ENCODE results near the gene OR6K3. TPM values are rescaled to one million over a fixed set of nuclear protein-coding genes. Genes with fewer than 3 reads are reported as not detected.

OR6K3 gene, protein sequence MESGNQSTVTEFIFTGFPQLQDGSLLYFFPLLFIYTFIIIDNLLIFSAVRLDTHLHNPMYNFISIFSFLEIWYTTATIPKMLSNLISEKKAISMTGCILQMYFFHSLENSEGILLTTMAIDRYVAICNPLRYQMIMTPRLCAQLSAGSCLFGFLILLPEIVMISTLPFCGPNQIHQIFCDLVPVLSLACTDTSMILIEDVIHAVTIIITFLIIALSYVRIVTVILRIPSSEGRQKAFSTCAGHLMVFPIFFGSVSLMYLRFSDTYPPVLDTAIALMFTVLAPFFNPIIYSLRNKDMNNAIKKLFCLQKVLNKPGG
- polyA plus RNA-seq = not detected

GRCh38 chr1:158720620-158721019, at the start of gene OR6K3:
OR6K3 (minus strand) TSS chr1:158720720; CDS start chr1:158718115, 2,605 bp downstream.
- Histone ChIP-seq H3K27ac (ENCODE audit: low read depth in 2 of 2, low read length in 1 of 2) (no peak within 1 kb of the TSS), H3K27me3 (ENCODE audit: control insufficient read depth in 1 of 2, insufficient read depth in 2 of 2, low read length in 2 of 2) (no peaks in the 10 kb centered on the region), H3K4me1 (ENCODE audit: control insufficient read depth in 2 of 2, insufficient read depth in 2 of 2, low read length in 1 of 2) (no peaks in the 10 kb centered on the region), H3K36me3 (ENCODE audit: control insufficient read depth in 2 of 2, insufficient read depth in 2 of 2, low read length in 1 of 2) (no peaks in the 10 kb centered on the region), H3K9me3 (ENCODE audit: control insufficient read depth in 2 of 2, insufficient read depth in 1 of 2, low read depth in 1 of 2, low read length in 1 of 2) (no peaks in the 10 kb centered on the region), H3K4me3 (ENCODE audit: low read depth in 1 of 2, low read length in 2 of 2) (no peak within 1 kb of the TSS)
- WGBS, 2 donors = 70 to 75% methylated on average over 2 of the region's 2 CpGs

GRCh38 chr1:158754420-158754819, 33.9 kb upstream of the OR6K3 start, which contains the start of gene OR6K6:
OR6K6 (plus strand) TSS chr1:158754720; CDS start chr1:158754888, 168 bp downstream.
- no peaks in the 10 kb centered on the region for H3K27me3 ChIP-seq (ENCODE audit: control insufficient read depth in 1 of 2, insufficient read depth in 2 of 2, low read length in 2 of 2)
- no peak within 1 kb of the TSS for H3K27ac ChIP-seq (ENCODE audit: low read depth in 2 of 2, low read length in 1 of 2)
- WGBS, 2 donors = 75 to 84% methylated on average over 2 of the region's 2 CpGs
- no peak within 1 kb of the TSS for H3K4me3 ChIP-seq (ENCODE audit: low read depth in 1 of 2, low read length in 2 of 2)
- no peaks in the 10 kb centered on the region for H3K36me3 ChIP-seq (ENCODE audit: control insufficient read depth in 2 of 2, insufficient read depth in 2 of 2, low read length in 1 of 2)
- no peaks in the 10 kb centered on the region for H3K9me3 ChIP-seq (ENCODE audit: control insufficient read depth in 2 of 2, insufficient read depth in 1 of 2, low read depth in 1 of 2, low read length in 1 of 2)
- H3K4me1 ChIP-seq (ENCODE audit: control insufficient read depth in 2 of 2, insufficient read depth in 2 of 2, low read length in 1 of 2) = no peaks in the 10 kb centered on the region

- no peaks in the 10 kb centered on the region for H3K9me3 ChIP-seq (ENCODE audit: control insufficient read depth in 2 of 2, insufficient read depth in 1 of 2, low read depth in 1 of 2, low read length in 1 of 2)
- no peaks in the 10 kb centered on the region for H3K4me1 ChIP-seq (ENCODE audit: control insufficient read depth in 2 of 2, insufficient read depth in 2 of 2, low read length in 1 of 2)
- no peaks in the 10 kb centered on the region for H3K36me3 ChIP-seq (ENCODE audit: control insufficient read depth in 2 of 2, insufficient read depth in 2 of 2, low read length in 1 of 2)
- H3K4me3 ChIP-seq (ENCODE audit: low read depth in 1 of 2, low read length in 2 of 2) = no peak overlapping the region
- no peak overlapping the region for H3K27ac ChIP-seq (ENCODE audit: low read depth in 2 of 2, low read length in 1 of 2)
- H3K27me3 ChIP-seq (ENCODE audit: control insufficient read depth in 1 of 2, insufficient read depth in 2 of 2, low read length in 2 of 2) = no peaks in the 10 kb centered on the region
- 89 to 93% methylated on average over 9 of the region's 9 CpGs for WGBS, 2 donors
Observed at GRCh38 chr1:158752155-158752712, 31.7 kb upstream of the OR6K3 start.

DNA sequence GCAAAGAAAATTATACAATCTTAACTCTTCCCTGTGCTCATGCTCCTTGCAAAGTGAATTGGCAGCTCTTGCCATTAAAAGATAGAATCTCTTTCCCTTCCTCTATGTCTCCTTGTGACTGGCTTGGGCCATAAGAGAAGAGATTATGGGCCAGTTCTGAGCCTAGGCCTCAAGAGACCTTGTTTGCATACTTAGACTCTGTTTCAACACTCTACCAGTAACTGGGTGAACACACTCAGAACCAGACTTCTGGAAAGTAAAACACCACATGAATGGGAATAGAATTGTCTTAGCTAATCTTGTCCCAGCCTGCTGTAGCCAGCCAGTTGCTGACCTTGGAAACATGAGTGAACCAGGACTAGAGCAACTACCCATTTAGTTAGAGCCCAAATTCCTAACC, 15.3 kb upstream of the OR6K3 start:
- H3K4me1 ChIP-seq (ENCODE audit: control insufficient read depth in 2 of 2, insufficient read depth in 2 of 2, low read length in 1 of 2) = no peaks in the 10 kb centered on the region
- H3K27me3 ChIP-seq (ENCODE audit: control insufficient read depth in 1 of 2, insufficient read depth in 2 of 2, low read length in 2 of 2) = no peaks in the 10 kb centered on the region
- no peak overlapping the region for H3K27ac ChIP-seq (ENCODE audit: low read depth in 2 of 2, low read length in 1 of 2)
- H3K36me3 ChIP-seq (ENCODE audit: control insufficient read depth in 2 of 2, insufficient read depth in 2 of 2, low read length in 1 of 2) = no peaks in the 10 kb centered on the region
- H3K4me3 ChIP-seq (ENCODE audit: low read depth in 1 of 2, low read length in 2 of 2) = no peak overlapping the region
- H3K9me3 ChIP-seq (ENCODE audit: control insufficient read depth in 2 of 2, insufficient read depth in 1 of 2, low read depth in 1 of 2, low read length in 1 of 2) = peaks cover 0 to 2% of the 10 kb centered on the region in 2 donors

DNA sequence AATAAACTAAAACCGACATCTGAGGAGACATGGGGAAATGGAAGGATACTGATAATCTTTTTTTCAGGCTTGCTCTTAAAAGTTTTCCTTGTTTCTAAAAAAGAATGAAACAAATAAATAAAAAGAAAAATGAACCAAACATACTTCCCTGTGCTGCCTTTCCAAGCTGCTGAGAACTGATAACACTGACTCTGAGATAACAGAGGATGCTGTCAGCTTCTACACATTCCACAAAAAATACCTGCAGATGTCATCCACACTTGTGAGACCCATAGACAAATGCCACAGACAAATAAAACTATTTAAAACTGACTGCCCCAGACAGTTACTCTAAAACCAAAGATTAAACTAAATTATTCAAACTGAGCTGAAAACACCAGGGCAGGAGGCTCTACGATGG, 12.0 kb upstream of the OR6K3 start:
- peaks cover 0 to 2% of the 10 kb centered on the region in 2 donors for H3K9me3 ChIP-seq (ENCODE audit: control insufficient read depth in 2 of 2, insufficient read depth in 1 of 2, low read depth in 1 of 2, low read length in 1 of 2)
- 56 to 57% methylated on average over 2 of the region's 2 CpGs for WGBS, 2 donors
- H3K4me3 ChIP-seq (ENCODE audit: low read depth in 1 of 2, low read length in 2 of 2) = no peak overlapping the region
- no peaks in the 10 kb centered on the region for H3K36me3 ChIP-seq (ENCODE audit: control insufficient read depth in 2 of 2, insufficient read depth in 2 of 2, low read length in 1 of 2)
- no peaks in the 10 kb centered on the region for H3K4me1 ChIP-seq (ENCODE audit: control insufficient read depth in 2 of 2, insufficient read depth in 2 of 2, low read length in 1 of 2)
- H3K27me3 ChIP-seq (ENCODE audit: control insufficient read depth in 1 of 2, insufficient read depth in 2 of 2, low read length in 2 of 2) = no peaks in the 10 kb centered on the region
- H3K27ac ChIP-seq (ENCODE audit: low read depth in 2 of 2, low read length in 1 of 2) = no peak overlapping the region

- Histone ChIP-seq H3K9me3 (ENCODE audit: control insufficient read depth in 2 of 2, insufficient read depth in 1 of 2, low read depth in 1 of 2, low read length in 1 of 2) (peaks cover 0 to 2% of the 10 kb centered on the region in 2 donors), H3K27me3 (ENCODE audit: control insufficient read depth in 1 of 2, insufficient read depth in 2 of 2, low read length in 2 of 2) (no peaks in the 10 kb centered on the region), H3K4me1 (ENCODE audit: control insufficient read depth in 2 of 2, insufficient read depth in 2 of 2, low read length in 1 of 2) (no peaks in the 10 kb centered on the region), H3K36me3 (ENCODE audit: control insufficient read depth in 2 of 2, insufficient read depth in 2 of 2, low read length in 1 of 2) (no peaks in the 10 kb centered on the region), H3K4me3 (ENCODE audit: low read depth in 1 of 2, low read length in 2 of 2) (no peak overlapping the region), H3K27ac (ENCODE audit: low read depth in 2 of 2, low read length in 1 of 2) (no peak overlapping the region)
- WGBS, 2 donors = 78 to 82% methylated on average over 4 of the region's 4 CpGs
Observed at GRCh38 chr1:158731707-158732106, 11.2 kb upstream of the OR6K3 start.

DNA sequence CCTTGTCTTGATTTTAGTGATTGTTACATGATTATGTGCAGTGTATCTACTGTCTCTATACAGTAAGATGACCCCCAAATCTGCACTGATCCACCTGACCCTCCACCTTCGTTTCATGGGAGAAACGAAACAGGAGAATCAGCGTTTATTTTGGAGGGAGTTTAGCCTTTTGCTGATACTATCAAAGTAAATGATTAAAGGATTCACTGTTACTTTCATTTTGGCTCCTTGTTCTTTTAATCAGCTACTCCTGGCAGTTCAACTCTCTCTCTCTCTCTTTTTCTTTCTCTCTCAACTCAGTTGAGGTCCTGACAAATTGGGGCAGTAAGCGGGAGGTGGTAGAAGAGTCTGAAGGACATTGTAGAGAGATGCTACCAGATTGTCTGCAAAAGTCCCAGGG, 9.9 kb upstream of the OR6K3 start:
- Histone ChIP-seq H3K36me3 (ENCODE audit: control insufficient read depth in 2 of 2, insufficient read depth in 2 of 2, low read length in 1 of 2) (no peaks in the 10 kb centered on the region), H3K27me3 (ENCODE audit: control insufficient read depth in 1 of 2, insufficient read depth in 2 of 2, low read length in 2 of 2) (no peaks in the 10 kb centered on the region), H3K4me3 (ENCODE audit: low read depth in 1 of 2, low read length in 2 of 2) (no peak overlapping the region), H3K4me1 (ENCODE audit: control insufficient read depth in 2 of 2, insufficient read depth in 2 of 2, low read length in 1 of 2) (no peaks in the 10 kb centered on the region), H3K27ac (ENCODE audit: low read depth in 2 of 2, low read length in 1 of 2) (no peak overlapping the region), H3K9me3 (ENCODE audit: control insufficient read depth in 2 of 2, insufficient read depth in 1 of 2, low read depth in 1 of 2, low read length in 1 of 2) (peaks cover 0 to 2% of the 10 kb centered on the region in 2 donors)
- WGBS, 2 donors = 48 to 65% methylated on average over 4 of the region's 4 CpGs

GRCh38 chr1:158728510-158729225, 8.1 kb upstream of the OR6K3 start:
- WGBS, 2 donors = 59 to 67% methylated on average over 3 of the region's 3 CpGs
- Histone ChIP-seq H3K9me3 (ENCODE audit: control insufficient read depth in 2 of 2, insufficient read depth in 1 of 2, low read depth in 1 of 2, low read length in 1 of 2) (peaks cover 0 to under 1% of the 10 kb centered on the region in 2 donors), H3K27ac (ENCODE audit: low read depth in 2 of 2, low read length in 1 of 2) (no peak overlapping the region), H3K4me1 (ENCODE audit: control insufficient read depth in 2 of 2, insufficient read depth in 2 of 2, low read length in 1 of 2) (no peaks in the 10 kb centered on the region), H3K4me3 (ENCODE audit: low read depth in 1 of 2, low read length in 2 of 2) (no peak overlapping the region), H3K27me3 (ENCODE audit: control insufficient read depth in 1 of 2, insufficient read depth in 2 of 2, low read length in 2 of 2) (no peaks in the 10 kb centered on the region), H3K36me3 (ENCODE audit: control insufficient read depth in 2 of 2, insufficient read depth in 2 of 2, low read length in 1 of 2) (no peaks in the 10 kb centered on the region)

DNA sequence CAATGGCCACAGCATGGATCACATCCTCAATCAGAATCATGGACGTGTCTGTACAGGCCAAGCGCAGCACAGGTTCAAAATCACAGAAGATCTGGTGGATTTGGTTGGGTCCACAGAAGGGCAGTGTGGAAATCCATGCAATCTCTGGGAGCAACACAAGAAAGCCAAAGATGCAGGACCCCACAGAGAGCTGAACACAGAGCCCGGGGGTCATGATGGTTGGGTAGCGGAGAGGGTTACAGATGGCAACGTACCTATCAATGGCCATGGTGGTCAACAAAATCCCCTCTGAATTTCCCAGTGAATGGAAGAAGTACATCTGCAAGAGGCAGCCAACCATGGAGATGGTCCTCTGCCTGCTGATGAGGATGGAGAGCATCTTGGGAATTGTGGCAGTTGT, 3.9 kb upstream of the OR6K3 start:
- H3K4me3 ChIP-seq (ENCODE audit: low read depth in 1 of 2, low read length in 2 of 2) = no peak overlapping the region
- no peak overlapping the region for H3K27ac ChIP-seq (ENCODE audit: low read depth in 2 of 2, low read length in 1 of 2)
- no peaks in the 10 kb centered on the region for H3K4me1 ChIP-seq (ENCODE audit: control insufficient read depth in 2 of 2, insufficient read depth in 2 of 2, low read length in 1 of 2)
- no peaks in the 10 kb centered on the region for H3K36me3 ChIP-seq (ENCODE audit: control insufficient read depth in 2 of 2, insufficient read depth in 2 of 2, low read length in 1 of 2)
- no peaks in the 10 kb centered on the region for H3K27me3 ChIP-seq (ENCODE audit: control insufficient read depth in 1 of 2, insufficient read depth in 2 of 2, low read length in 2 of 2)
- WGBS, 2 donors = 91 to 97% methylated on average over 5 of the region's 5 CpGs
- H3K9me3 ChIP-seq (ENCODE audit: control insufficient read depth in 2 of 2, insufficient read depth in 1 of 2, low read depth in 1 of 2, low read length in 1 of 2) = no peaks in the 10 kb centered on the region
